HTERT RPE-1 (cell line): Measurements from ENCODE around the gene ADGRL4.
"Not testable (repeated sequence)": the region's sequence is repeated elsewhere in the genome, so short reads cannot be mapped to it uniquely, and the experiment has no call there.

ENCODE experiments used
- in situ Hi-C: fragments of 300-500 bp; cut with MboI; formaldehyde crosslinking; loops from 4 replicates; pipeline ENCODE4 v1.14.3; 2020; ENCODE audit warnings: low sequenced_read_pairs

ADGRL4 gene

DNA sequence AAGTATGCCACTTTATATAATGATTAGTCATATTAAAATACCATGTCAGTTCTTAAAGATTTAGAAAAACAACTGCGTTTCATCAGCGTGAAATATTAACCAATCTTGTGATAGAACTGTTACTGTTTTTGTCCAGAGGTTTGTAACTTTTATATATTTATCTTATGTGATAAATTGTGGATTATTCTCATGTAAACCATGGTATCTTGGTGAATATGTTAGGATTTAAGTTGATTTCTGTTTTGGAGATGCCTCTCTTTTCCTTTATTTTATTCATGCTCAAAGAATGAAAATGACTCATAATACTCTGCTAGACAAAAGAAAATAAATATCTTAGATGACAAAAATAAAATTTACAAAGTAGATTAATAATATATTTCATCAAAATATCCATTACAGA, 88.4 kb downstream of the ADGRL4 start:
- in situ Hi-C loops, result no loop called here

DNA sequence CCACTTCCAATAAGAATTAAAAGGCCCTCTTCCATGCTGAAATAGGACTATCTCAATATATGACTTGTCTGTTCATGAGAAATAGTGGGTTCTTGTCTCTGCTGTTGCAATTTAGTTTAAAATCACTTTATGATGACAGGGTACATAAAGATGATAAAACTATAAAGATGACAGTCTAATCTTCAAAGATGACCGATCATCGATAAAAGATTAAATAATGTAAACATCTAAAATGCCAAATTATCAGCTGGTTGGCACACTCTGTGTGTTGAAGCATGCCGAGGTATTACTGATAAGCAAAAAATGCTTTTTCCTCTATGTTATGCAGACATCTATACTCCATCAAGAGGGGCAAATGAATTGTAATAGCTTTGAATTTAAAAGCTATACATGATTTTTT, 89.5 kb downstream of the ADGRL4 start:
- in situ Hi-C loops, result no loop called here

DNA sequence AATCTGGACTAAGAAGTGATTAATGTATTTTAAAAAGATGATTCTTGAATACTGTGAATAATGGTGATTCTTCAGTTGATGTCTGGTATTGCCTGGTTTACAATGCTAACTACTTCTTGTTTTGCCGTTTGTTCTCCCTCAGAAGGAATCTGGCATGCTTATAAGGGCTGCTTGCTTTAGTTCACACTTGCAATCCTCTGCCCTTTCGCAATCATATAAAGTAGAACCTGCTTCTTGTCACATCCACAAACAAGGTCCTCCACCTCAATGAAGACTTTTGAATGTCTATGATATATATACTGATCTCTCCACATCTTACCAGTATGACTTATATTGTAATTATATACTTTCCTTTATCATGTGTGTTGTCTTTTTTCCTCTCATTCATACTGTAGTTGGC, 92.6 kb downstream of the ADGRL4 start:
- in situ Hi-C loops, result no loop called here

DNA sequence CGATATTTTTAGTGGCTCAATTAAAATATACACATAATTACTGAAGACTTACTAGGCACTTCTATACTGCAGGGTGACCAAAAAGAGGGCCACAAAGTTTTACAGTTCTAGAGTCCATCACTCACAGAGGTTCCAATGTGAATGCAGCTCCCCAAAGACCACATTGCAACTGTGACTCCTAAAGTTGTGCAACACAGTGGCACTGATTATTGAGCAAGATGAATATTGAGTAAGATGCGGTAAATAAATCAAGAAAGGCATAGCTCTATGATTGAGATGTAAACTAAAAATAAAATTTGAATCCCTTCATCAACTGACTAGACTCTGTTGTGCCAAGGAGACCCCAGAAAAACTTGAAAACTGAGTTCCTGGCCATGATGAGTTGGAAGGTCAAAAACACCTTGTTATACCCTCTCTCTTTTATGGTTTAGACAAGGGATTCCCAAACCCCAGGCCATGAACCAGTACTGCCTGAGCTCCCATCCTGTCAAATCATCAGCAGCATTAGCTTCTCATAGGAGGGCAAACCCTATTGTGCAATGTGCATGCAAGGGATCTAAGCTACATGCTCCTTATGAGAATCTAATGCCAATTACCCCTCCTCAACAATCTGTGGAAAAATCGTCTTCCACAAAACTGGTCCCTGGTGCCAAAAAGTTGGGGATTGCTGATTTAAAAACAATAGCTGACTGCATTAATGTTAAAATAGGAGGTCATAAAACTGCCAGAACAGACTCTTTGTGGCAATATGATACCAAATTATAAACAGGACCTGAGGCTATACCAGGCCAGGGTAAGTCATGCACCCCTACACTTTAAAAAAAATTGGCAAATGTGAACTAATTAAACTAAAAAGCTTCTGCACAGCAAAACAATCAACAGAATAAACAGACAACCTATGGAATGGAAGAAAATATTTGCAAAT, 94.3 kb downstream of the ADGRL4 start:
- in situ Hi-C loops, result no loop called here

DNA sequence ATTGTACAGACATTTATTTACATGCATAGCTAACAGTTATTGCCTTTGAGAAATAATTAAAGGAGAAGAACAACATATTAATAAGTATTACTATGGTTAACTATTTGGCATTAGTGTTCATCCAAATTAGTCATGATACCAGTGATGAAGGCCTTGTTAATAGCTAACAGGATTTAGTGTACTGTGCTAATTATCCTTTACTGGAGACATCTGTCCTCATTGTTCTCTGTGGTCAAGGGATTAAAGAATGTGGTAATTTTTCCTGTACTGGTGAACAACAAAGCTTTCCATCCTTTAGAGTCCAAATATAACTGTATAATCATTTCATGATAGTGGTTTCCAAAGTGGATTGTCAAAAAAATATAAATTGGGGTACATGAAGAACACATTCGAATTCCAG, 103.9 kb downstream of the ADGRL4 start:
- in situ Hi-C loops, result no loop called here

DNA sequence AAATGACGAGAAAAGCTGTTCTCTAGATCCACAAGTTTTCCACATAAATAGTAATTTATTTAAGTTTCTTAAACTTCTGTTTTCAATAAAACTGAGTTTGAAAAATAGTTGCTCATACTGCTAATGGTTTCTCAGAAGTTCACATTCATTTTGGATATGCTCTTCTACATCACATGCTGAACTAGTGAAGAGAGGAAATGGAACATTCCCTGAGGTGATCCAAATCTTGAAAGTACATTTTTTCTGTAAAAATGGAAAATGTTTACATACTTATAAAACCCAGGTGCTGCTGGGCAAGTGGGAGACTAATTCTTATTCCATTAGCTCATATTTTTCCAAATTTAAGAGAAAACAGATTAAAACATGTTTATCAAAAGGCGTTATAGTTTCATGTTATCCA, 111.7 kb downstream of the ADGRL4 start:
- in situ Hi-C loops, result no loop called here

DNA sequence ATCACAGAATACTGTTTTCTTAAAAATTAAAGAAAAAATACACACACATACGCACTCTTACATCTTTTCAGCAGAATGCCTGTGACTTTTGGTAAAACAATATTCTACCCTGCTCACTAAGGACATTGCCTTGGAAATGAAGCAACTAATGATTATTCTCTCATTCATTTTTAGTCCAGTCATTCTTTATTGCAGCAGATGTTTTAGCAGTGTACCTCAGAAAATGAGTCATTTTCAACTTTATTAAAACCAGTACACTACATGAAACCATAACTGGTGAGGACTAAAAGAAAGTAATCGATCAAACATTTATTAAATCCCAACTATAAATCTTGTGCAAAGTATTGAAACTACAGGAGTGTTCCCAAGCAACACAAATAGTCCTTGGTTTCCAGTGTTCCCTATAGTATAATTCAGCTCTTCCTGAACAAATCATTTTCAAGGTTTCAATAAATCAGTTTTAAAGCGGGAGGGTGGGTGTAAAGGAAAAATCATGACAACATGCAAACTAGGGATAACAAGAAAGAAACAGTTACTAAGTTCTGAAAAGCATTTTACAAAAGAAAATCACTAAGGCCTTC, 114.2 kb downstream of the ADGRL4 start:
- in situ Hi-C loops, result no loop called here

DNA sequence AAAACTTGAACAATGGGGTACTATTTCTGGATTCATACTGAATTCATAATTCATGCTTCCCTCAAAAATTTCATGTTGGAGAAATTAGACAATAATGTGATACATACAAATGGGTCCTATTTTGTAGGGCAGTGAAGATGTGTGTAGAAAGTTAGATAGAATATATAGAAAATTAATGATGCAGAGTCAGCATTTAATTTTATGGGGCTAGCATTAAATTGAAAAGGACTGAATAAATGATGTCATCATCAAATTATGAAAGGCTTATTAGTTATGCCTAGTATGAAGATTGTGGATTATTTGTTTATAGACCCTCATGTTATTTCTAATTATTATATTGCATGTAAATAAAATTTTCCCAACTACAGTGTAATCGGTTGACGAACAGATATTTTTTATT, 119.1 kb downstream of the ADGRL4 start:
- in situ Hi-C loops, result no loop called here

DNA sequence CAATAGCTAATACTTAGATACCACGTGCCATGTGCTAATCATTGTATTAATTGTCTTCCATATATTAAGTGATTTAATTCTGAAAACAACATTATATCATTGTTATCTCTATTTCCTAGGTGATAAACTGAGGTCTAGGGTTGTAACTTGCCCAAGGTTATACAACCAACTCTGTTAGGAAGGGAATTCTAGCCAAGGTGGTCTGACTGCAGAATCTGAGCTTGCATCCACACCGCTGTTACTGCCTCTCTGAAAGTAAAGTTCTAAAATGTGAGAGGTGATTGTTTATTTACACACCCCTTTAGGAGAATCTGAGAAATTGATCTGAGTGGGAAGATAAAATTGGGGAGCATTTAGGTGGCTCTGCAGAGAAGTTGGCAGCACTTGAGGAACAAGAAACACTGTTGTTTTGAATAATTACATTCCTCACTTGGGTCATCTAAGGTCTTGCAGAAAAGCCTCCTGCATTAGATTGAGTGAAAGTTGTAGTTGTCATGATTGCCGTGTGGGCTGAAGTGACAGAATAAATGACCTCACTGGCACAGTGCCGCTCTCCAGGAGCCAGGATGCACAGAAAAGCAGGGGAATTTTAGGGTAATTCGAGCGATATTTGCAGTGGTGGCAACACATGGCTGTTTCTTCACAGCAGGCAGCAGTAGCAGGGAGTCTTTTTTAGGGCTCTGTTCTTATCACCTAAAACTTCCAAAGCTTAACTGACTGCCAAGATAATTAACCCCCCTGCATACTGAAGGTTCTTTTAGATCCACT, 121.7 kb downstream of the ADGRL4 start:
- in situ Hi-C loops, result no loop called here

DNA sequence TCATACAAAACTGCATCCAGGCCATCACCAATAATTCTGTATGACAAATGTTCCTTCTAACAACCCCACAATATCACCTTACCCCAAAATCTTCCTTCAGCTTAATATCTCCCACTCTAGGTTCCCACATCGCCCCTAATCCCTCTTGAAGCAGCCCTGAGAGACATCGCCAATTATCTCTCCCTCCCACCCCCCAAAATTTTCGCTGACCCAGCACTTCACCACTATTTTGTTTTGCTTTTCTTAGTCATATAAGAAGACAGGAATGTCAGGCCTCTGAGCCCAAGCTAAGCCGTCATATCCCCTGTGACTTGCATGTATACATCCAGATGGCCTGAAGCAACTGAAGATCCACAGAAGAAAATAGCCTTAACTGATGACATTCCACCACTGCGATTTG, 126.3 kb downstream of the ADGRL4 start:
- in situ Hi-C loops, result no loop called here

DNA sequence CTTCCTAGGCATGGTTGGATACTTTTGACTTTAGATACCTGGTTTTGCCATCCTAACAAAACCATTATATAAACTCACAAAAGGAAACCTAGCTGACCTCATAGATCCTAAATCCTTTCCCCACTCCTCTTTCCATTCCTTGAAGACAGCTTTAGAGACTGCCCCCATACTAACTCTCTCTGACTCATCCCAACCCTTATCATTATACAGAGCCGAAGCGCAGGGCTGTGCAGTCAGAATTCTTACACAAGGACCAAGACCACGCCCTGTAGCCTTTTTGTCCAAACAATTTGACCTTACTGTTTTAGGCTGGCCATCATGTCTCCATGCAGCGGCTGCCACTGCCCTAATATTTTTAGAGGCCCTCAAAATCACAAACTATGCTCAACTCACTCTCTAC, 130.5 kb downstream of the ADGRL4 start:
- in situ Hi-C loops, result not testable (repeated sequence)

DNA sequence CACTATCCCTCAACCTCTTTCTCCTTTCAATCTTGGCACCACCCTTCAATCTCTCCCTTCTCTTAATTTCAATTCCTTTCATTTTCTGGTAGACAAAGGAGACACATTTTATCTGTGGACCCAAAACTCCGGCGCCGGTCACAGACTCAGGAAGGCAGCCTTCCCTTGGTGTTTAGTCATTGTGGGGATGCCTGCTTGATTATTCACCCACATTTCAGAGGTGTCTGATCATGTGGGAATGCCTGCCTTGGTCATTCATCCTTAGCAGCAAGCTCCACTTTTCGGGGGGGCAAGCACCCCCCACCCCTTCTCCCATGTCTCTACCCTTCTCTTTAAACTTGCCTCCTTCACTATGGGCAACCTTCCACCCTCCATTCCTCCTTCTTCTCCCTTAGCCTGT, 133.7 kb downstream of the ADGRL4 start:
- in situ Hi-C loops, result not testable (repeated sequence)

DNA sequence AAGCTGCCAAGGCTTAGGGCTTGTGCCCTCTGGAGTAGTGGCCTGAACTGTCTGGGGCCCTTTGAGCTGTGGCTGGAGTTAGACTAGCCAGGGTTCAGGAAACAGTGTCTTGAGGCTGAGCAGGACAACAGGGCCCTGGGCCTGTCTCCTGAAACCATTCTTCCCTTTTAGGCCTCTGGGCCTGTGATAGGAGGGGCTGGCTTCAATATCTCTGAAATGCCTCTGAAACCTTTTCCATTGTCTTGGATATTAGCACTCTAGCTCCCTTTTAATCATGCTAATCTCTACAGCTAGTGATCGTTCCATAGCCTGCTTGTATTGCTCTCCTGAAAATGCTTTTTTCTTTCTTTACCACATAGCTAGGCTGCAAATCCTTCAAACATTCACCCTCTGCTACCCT, 135.3 kb downstream of the ADGRL4 start:
- in situ Hi-C loops, result no loop called here

DNA sequence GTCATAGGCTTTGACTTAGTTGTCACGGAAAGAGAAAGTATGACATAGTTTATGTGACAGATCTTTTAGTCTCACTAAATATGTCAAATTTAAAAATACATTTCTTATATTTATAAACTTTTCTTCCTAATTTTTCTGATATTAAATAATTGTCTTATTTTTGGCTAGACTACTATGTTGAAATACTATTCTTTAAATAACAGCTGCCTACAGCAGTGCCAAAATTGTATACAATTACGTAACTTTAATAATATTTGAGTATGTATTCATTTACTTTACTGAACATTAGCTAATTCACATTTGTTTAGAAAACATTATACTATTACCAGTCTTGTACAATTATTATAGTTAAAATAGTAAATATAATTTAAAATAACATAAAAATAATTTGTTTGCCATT, 137.4 kb downstream of the ADGRL4 start:
- in situ Hi-C loops, result no loop called here

DNA sequence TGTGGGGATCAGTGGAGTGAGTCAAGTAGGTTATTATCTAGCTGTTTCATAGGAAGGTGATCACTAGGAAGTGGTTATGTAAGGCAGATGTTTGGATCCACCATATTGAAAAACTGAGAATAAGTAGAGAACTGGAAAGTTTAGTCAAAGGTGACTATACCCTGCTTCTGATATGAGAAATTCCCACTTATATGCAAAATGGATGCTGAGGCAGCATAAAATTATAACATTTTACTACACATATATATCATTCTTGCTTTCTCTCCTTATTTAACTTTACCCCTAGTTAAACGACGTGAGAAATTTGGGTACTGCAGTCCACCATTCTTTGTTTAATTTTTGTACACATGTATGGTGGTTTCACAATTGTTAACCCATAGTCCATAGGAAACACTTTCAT, 142.4 kb downstream of the ADGRL4 start:
- in situ Hi-C loops, result no loop called here

DNA sequence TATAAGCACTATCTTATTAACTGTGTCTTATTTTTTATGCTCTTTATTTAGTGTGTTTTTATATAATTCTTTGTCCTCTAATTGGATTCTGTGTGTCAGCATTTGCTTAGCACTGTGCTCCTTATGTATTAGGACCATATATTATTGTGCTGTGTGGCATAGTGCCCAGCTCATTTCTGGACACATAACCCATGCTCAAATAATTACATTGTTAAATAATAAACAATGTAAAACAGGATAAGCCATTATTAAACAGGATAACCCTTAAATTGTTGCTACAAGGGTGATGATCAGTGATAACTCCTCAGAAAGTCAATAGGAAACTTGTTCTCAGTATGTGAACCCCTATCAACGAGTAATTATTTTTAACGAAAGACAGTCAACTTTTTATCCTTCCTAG, 150.4 kb downstream of the ADGRL4 start:
- in situ Hi-C loops, result no loop called here

DNA sequence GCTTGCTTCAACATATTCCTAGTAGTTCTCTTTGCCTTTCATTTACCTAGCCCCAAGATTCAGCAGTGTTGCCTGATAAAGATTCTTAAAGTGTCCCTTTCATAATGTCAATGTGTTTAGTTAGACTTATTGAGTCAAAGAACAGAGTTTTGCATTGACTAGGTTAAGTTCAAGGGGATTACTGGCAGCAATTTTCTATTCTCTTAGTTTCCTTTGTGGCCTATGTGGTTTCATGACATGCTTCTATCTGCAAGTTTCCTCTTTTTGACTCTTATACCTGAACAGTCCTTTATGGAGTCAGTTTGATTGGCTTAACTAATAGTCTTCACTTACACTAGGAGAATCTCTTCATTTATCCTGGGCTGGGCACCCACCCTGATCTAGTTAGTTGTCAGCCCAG, 151.3 kb downstream of the ADGRL4 start:
- in situ Hi-C loops, result no loop called here

DNA sequence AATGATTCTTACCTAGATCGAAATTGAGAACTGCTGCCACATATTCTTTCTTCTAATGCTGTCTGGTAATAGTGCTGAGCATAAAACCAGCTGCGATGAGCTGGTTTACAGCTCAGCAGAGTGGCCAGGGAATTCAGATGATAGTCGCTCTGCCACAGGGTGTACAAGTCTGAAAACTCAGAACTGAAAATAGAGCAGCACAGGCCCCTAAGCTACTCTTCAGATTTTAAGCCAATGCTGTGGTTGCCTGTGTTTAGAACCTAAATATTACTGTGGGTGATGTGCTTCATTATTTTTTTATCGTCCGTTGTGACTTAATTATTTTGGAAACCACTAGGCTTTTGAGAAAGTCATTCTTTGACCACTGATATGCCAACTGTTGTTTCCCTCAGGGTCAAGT, 152.0 kb downstream of the ADGRL4 start:
- in situ Hi-C loops, result no loop called here

DNA sequence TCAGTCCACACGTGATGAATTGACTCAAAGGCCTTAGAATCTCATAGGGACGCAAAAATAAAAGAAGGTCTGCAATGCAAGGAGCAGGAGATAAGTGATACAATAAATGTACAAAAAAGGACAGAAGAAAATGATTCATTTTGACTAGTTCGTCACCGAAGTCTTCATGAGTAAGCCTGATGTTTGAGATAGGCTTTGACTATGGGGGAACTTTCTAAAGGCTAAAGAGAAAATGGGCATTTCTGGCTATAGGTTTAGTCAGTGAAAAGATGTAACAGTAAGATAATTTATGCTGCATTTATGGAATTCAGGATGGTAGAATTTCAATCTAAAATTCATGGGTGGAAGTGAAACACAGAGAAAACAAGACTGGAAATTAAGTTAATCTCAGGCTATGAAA, 163.0 kb downstream of the ADGRL4 start:
- in situ Hi-C loops, result no loop called here

DNA sequence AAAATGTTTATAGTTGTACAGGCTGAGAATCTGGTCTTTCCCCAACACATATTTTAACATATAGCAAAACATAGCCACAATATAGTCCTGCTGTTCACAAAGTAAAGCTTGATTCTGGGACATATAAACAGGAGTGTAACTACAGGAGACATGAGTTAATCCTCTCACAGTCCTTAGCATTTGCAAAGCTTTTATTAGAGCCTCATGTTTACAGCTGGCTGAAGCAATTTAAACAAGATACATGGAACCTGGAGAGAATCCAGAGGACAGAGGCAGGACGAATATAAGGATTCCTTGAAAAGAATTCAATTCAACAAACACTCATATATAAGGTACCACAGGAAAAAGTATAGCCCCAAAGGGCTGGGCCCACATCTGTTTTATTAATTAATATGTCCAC, 163.4 kb downstream of the ADGRL4 start:
- in situ Hi-C loops, result no loop called here

DNA sequence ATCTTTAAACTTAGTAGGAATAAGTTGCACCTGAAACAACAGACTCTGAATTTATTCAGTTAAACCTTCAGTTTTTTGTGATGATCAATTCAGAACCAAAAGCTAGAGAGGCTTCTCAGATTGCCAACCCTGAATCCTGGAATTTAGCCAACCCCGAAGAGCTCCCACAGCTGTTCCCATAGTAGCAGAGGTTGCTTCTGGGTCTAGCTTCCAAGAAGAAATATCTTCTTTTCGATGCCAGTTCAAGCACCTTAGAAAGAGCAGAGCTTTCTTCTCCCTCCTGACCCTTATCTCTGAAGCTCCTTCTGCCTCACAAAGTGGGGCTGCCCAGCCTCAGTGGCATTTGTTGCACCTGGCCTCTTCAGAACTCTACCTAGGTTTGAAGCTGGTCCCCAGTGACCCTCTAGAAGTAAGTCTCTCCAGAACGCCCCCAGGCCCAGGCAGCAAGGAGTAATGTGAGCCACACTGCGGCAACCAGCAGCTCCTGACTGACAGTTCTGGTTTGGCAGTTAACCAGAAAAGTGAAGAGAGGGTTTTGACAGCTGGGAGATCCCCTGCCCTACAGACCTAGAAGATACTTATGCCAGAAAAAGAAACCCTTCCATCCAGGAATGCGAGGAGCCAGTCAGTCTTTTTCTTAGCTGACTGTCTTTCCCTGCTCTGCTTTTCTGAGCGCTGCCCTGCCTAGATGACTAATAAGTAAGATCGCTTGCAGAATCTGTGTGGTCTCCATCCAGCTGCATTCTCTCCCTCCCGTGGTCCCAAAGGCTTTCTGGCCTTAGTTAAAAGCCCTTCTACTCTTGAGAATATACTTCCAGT, 165.9 kb downstream of the ADGRL4 start:
- in situ Hi-C loops, result no loop called here
